Panc1 (cell line): ENCODE measurements around the gene RASAL1. TPM values are rescaled to one million over a fixed set of nuclear protein-coding genes. Genes with fewer than 3 reads are reported as not detected.
A peak's percentile ranks its signal among the peaks of the same experiment; 100 is the strongest.

Experiments used
- ATAC-seq: fragments of 200-7000 bp; cut with Tn5 transposase; 2 replicates; pipeline ENCODE4 v1.9.1; 2020; ENCODE audit warnings: mild to moderate bottlenecking, moderate library complexity
- BruUV-seq: library from RNA; stranded (reverse); fragments of 400-500 nt; replicated peaks from 2 replicates; lab custom pipeline; 2021; lab: Mats Ljungman, UMichigan
- CTCF ChIA-PET: fragments of 300-600 bp; sonication (Branson Sonifier 250); formaldehyde crosslinking; loops from one replicate; lab custom pipeline; 2022; ENCODE audit warnings: antibody characterized with exemption; lab: Charles Lee
- POLR2A ChIA-PET: fragments of 300-600 bp; sonication (Branson Sonifier 250); formaldehyde crosslinking; loops from one replicate; lab custom pipeline; 2022; ENCODE audit warnings: antibody characterized with exemption; lab: Charles Lee
- DNase-seq: peaks from one replicate; pipeline ENCODE4 v3.0.0-alpha.2; 2010; ENCODE audit warnings: low read depth, low spot score
- H3K27ac ChIP-seq: 2 replicates; pipeline ENCODE4 v1.5.1; 2011; ENCODE audit warnings: mild to moderate bottlenecking, low read length, inconsistent platforms
- H3K27me3 ChIP-seq: fragments of 200-500 bp; sonication (Bioruptor generic); 2 replicates; pipeline ENCODE4 v1.6.0; 2014; ENCODE audit warnings: low read length, inconsistent platforms; ENCODE audit not compliant: control insufficient read depth, insufficient read depth
- H3K36me3 ChIP-seq: fragments of 200-500 bp; sonication (Bioruptor generic); 2 replicates; pipeline ENCODE4 v1.5.1; 2014; ENCODE audit warnings: inconsistent platforms, mild to moderate bottlenecking, low read length, moderate library complexity; ENCODE audit not compliant: control insufficient read depth, insufficient read depth
- H3K4me1 ChIP-seq: 2 replicates; pipeline ENCODE4 v1.5.1; 2011; ENCODE audit warnings: inconsistent platforms, mild to moderate bottlenecking, low read length, moderate library complexity; ENCODE audit not compliant: control insufficient read depth, insufficient read depth
- H3K4me3 ChIP-seq, 2 experiments: 2 replicates each; pipeline ENCODE4 v1.5.1; 2011 to 2012; ENCODE audit warnings: low read depth in 2 of 2, low read length in 2 of 2, mild to moderate bottlenecking in 2 of 2, inconsistent platforms in 1 of 2, moderate library complexity in 1 of 2
- H3K9me3 ChIP-seq: fragments of 200-500 bp; sonication (Bioruptor generic); 2 replicates; pipeline ENCODE4 v1.5.1; 2014; ENCODE audit warnings: low read depth, mild to moderate bottlenecking, inconsistent platforms, low read length, moderate library complexity; ENCODE audit not compliant: control insufficient read depth, insufficient read depth
- CTCF ChIP-seq: fragments of 450-650 bp; IDR thresholded peaks from 2 replicates; pipeline ENCODE4 v1.5.1; 2017; ENCODE audit warnings: mild to moderate bottlenecking
- POLR2AphosphoS5 ChIP-seq: IDR thresholded peaks from 2 replicates; pipeline ENCODE4 v1.6.1; 2012; ENCODE audit warnings: mild to moderate bottlenecking, low read depth, low read length, moderate library complexity
- REST ChIP-seq, 2 experiments: IDR thresholded peaks; 2 replicates each; pipeline ENCODE4 v1.6.1; 2011 to 2012; ENCODE audit warnings: low read depth in 2 of 2, control low read depth in 1 of 2, low read length in 1 of 2, mild to moderate bottlenecking in 1 of 2, moderate library complexity in 1 of 2; ENCODE audit not compliant: insufficient read depth in 1 of 2
- SIN3A ChIP-seq: IDR thresholded peaks from 2 replicates; pipeline ENCODE4 v1.6.1; 2012; ENCODE audit warnings: low read depth, mild to moderate bottlenecking, low read length, moderate library complexity, borderline replicate concordance; ENCODE audit not compliant: insufficient read depth
- TCF7L2 ChIP-seq: IDR thresholded peaks from 2 replicates; pipeline ENCODE4 v1.6.1; 2011; ENCODE audit warnings: mild to moderate bottlenecking, low read depth, low read length, inconsistent platforms
- in situ Hi-C: cut with HindIII; loops from 2 replicates; pipeline ENCODE4 v1.10.0; 2016; ENCODE audit warnings: low sequenced_read_pairs, low pct_unique_long_range_greater_than_20kb
- intact Hi-C: fragments of 100-400 bp; cut with micrococcal nuclease; formaldehyde crosslinking; loops from one replicate; pipeline ENCODE4 v1.10.0; 2022; ENCODE audit not compliant: unreplicated experiment
- total RNA-seq: library from RNA; stranded (reverse); gene quantifications from one replicate; pipeline ENCODE4 v1.2.1, GENCODE V29; 2021; ENCODE audit not compliant: unreplicated experiment

The RASAL1 gene
- total RNA-seq, 1 experiment from 2014 or later: 0.28 TPM

- ChIA-PET CTCF (interaction anchor here (0.6 to 0.9 kb wide), 2 partner anchors 10 to 35 kb away, joined by 3 to 4 read pairs; no protein-coding TSS in a partner anchor), POLR2A (no interaction called here)
- BruUV-seq: no TSS peak
- no peak for DNase-seq
- ATAC-seq: no peak
- H3K4me1 ChIP-seq: no peaks in the 10 kb centered on the region; the same call in 1 of the 2 replicates
- H3K9me3 ChIP-seq: no peaks in the 10 kb centered on the region
- H3K27ac ChIP-seq: no peak overlapping the region
- in situ Hi-C loops: no loop called here
- H3K27me3 ChIP-seq: peaks cover 2% of the 10 kb centered on the region; the same call in 1 of the 2 replicates
- H3K36me3 ChIP-seq: no peaks in the 10 kb centered on the region
- H3K4me3 ChIP-seq: no peak overlapping the region
- TF ChIP-seq SIN3A (no peak), CTCF (no peak), POLR2AphosphoS5 (no peak), TCF7L2 (no peak), REST (IDR thresholded peaks at IDR 0.05; ENCODE audit: insufficient read depth in 1 of 2, low read depth in 2 of 2, low read length in 1 of 2) (no peak)
- intact Hi-C loops: no loop called here
Observed at GRCh38 chr12:113131556-113131955, 4.0 kb downstream of the RASAL1 start.

- ATAC-seq: peak; percentile 79
Observed at GRCh38 chr12:113130457-113131135, 5.0 kb downstream of the RASAL1 start.

More at GRCh38 chr12:113130457-113131135, 5.0 kb downstream of the RASAL1 start:
- TF ChIP-seq CTCF: peak; percentile 79
- TF ChIP-seq TCF7L2: no peak
- no peak for TF ChIP-seq POLR2AphosphoS5
- Histone ChIP-seq H3K27me3 (peaks cover 2% of the 10 kb centered on the region; the same call in 1 of the 2 replicates), H3K4me1 (no peaks in the 10 kb centered on the region; the same call in 1 of the 2 replicates), H3K36me3 (no peaks in the 10 kb centered on the region), H3K27ac (no peak overlapping the region), H3K4me3 (no peak overlapping the region), H3K9me3 (no peaks in the 10 kb centered on the region)
- in situ Hi-C loops: no loop called here
- no peak for DNase-seq
- intact Hi-C loops: no loop called here
- ChIA-PET POLR2A (interaction anchor here (0.6 kb wide), 1 partner anchor 1315 kb away, joined by 3 read pairs; no protein-coding TSS in a partner anchor), CTCF (interaction anchor here (0.9 kb wide), 2 partner anchors 11 to 22 kb away, joined by 3 to 4 read pairs; no protein-coding TSS in a partner anchor)
- no TSS peak for BruUV-seq
